VCaP (cell line): ENCODE data around the gene PPM1B.

Experiments
- H3K27ac ChIP-seq: fragments of 450-650 bp; 2 replicates; pipeline ENCODE4 v1.5.1; 2017
- TF ChIP-seq, protein P1 (sequence below): fragments of 450-650 bp; conservative IDR thresholded peaks from 2 replicates; pipeline ENCODE4 v1.5.1; 2017; ENCODE audit warnings: mild to moderate bottlenecking, moderate library complexity

The PPM1B gene

DNA sequence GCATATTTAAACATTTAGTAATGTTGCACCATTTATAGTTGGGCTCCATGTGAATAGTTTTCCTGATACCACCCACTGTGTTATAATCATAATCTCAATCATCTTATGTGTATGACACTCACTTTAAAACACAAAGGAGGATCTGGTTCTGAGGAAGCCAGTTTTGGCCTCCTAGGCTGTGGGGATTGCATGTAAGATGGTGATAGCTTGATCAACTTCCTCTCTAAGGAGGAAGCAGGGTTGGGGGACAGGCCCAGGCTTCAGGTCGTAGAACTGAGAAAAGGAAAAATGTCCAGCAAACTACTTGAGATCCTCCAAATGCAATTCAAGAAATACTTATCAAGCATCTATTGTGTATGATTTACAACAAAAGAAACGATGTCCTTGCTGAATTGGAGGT, 4.9 kb upstream of the PPM1B start:
- no peak overlapping the region for H3K27ac ChIP-seq
- TF ChIP-seq, protein P1, sequence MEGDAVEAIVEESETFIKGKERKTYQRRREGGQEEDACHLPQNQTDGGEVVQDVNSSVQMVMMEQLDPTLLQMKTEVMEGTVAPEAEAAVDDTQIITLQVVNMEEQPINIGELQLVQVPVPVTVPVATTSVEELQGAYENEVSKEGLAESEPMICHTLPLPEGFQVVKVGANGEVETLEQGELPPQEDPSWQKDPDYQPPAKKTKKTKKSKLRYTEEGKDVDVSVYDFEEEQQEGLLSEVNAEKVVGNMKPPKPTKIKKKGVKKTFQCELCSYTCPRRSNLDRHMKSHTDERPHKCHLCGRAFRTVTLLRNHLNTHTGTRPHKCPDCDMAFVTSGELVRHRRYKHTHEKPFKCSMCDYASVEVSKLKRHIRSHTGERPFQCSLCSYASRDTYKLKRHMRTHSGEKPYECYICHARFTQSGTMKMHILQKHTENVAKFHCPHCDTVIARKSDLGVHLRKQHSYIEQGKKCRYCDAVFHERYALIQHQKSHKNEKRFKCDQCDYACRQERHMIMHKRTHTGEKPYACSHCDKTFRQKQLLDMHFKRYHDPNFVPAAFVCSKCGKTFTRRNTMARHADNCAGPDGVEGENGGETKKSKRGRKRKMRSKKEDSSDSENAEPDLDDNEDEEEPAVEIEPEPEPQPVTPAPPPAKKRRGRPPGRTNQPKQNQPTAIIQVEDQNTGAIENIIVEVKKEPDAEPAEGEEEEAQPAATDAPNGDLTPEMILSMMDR: no peak

DNA sequence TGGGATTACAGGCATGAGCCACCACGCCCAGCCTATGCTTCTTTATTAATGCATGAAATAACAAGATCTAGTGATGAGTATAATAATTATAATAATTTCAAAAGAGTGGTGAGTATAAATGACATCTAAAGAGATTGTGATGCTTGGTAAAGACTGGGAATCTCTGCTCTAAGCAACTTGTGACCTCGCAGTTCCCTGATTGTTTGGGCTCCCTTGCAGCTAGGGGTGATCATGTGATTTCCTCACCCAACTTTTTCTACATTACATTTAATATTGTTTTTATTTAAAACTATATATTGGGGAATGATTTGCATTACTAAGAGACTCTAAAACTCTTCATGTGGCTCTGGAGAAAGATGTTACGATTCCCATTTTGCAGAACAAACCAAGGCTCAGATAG, 4.1 kb upstream of the PPM1B start:
- H3K27ac ChIP-seq: no peak overlapping the region
- TF ChIP-seq, protein P1: no peak

DNA sequence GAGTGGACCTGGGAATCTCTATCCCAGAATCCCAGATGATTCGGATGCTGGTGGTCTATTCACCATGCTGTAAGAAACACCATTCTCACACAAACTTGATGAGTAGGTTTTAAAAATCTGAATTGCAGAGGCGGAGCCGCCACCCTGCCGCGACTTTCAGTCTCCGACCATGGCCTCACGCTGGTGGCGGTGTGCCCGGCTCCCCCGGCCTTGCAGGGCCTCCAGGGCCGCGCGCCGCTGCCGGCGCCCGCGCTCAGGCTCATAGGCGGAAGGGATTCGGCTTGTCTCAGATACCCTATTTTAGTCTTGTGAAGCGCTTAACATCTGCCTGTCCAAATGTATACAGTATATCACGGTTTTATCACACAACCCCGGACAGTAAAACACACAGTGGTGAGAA, 2.6 kb upstream of the PPM1B start:
- TF ChIP-seq, protein P1: no peak
- H3K27ac ChIP-seq: no peak overlapping the region

DNA sequence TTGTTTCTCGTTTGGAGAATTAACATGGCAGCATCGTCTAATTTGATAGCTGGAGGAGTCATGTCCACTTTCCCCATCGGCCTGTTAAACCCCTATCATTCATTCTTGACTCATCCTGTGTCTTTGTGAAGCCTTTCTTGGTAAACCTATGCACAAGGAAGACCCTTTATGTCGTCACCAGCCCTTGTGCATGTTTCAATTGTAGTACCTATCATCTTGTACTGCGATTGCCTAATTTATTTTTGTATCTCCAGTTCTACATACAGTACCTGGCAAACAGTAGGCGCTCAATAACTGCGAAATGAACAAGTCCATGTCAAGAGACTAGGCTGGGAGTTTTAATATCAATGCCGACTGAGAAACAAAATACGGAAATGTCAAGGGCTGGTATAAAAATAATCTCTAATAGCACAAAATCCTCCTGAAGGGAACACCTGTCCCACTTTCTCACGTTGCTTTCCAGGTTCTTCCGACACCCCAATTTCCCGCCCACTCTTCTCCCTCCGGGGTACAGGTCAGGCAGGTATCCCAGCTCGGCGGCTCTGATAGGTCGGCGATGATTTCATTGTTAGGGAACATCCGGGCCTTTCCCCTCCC, 1.3 kb upstream of the PPM1B start:
- peak overlapping the region; percentile 90 for H3K27ac ChIP-seq
- TF ChIP-seq, protein P1: no peak

DNA sequence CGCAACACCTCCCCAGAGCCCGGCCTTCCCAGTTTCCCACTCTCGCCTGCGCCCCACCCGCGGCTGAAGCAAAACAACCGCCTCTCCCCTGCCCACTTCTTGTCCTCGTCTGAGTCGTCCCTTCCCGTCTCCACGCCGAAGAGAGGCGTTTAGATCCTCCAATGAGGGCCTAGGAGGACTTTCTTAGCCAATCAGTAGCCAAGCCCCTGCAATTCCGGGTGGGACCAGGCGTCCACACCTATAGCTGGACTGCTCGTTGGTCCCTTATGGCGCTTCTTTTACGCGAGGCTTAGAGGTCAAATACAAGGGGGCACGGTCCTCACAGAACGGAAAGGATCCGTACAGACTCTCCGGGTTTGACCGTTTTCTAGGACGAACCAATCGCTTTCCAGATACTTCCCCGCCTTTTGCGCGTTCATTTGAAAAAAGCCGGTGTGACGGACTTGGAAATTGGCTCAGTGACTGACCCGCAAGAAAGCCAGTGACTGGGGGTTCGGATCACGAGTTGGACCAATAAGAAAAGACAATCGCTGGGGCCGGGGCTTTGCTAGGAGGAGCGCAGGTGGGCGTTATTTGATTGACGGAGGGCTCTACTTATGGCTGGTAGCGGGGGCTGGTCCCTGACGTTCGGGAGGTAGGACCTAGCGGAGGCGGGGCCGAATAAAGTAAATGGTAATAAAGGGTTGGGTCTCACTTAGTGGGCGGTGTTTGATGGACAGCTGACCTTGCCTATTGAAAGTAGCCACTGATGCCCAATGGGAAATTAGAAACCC, 581 bp upstream of the PPM1B start:
- peak overlapping the region; percentile 90 for H3K27ac ChIP-seq
- TF ChIP-seq, protein P1: no peak

DNA sequence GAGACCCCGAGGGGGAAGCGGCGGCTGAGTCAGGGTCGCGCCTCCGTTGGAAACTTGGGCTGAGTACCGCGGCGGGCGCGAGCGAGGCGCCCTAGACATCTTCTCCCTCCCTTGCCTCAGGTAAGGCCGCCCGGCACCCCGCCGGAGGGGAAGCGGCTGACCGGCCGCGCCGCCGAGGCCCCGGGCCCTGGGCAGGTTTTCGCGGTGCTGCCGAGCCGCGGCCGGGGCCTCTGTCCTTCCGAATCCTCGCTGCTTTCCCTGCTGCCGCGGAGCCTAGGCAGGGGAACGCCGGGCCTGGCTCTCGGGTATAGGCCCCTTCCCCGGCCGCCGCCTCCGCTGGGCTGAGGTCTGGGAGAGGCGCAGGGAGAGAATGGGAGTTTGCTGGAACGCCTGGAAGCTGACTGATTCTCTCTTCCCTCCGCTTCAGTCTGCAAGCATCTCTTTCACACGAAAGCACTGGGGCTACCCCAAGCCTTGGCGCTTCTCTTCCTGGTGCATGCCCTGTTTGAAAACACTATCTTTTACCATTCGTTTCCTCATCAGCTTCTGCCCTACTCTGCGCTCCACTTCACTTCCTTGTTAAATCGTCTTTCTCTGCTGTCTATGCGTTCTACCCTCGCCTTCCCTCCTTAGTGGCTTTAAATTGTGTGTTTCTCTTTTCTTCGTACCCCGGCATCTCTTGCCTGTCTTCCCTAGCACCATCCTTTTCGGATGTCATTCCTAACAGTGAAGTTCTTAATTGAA, 652 bp downstream of the PPM1B start:
- H3K27ac ChIP-seq: peak overlapping the region; percentile 90

DNA sequence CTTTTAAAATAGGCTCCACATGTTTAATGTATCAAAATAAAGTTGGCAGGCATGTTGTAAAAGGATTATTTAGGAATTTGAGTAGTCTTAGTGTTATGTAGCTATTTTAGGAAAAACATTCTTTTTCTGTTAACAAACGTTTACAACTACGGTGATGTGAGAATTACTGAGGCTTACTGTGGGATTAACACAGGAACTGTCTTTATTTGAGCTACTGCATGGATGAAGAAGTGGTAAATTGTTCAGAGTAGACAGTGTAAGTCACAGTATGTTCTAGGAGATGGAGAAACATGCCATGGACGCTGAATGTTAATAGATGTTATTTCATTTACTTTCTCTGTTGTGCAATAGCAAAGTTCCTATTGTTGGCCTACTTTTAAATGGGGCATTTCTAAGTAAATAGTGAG, 1.6 kb downstream of the PPM1B start:
- TF ChIP-seq, protein P1: no peak
- H3K27ac ChIP-seq: peak overlapping the region; percentile 90

More for the DNA sequence above, 652 bp downstream of the PPM1B start:
- TF ChIP-seq, protein P1: no peak
